ENCODE data around the gene GMDS.
A peak's percentile ranks its signal among the peaks of the same experiment; 100 is the strongest.

The GMDS gene

GRCh38 chr6:1995636-1996035 is 249.8 kb downstream of the GMDS start (continued):
- TF ChIP-seq RARB (CRISPR knock-in tag; IDR thresholded peaks at IDR 0.05) (no peak), CREB5 (CRISPR knock-in tag; IDR thresholded peaks at IDR 0.05; ENCODE audit: low read depth) (no peak), ZNF8 (CRISPR knock-in tag; IDR thresholded peaks at IDR 0.05) (no peak), OSR1 (CRISPR knock-in tag; IDR thresholded peaks at IDR 0.05) (no peak)

DNA sequence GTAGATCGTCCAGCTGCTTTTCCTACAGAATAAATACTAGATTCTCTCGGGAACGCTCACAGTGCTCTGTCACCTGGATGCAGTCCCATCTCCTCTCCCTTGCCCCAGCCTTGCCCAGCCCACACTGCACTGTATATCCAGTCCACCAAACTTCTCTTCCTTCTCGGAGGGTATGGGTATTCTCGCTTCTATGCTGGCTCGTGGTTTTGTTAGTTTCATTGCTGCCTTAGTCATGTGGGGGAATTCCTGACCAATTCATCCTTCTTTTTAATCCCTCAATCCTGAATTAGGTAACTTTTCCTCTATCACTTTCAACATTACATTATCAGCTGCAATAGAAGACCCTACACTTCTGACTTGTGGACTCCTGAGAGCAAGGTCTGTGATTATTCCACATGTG is 252.4 kb downstream of the GMDS start:
- TF ChIP-seq OSR1 (CRISPR knock-in tag; IDR thresholded peaks at IDR 0.05) (no peak), TSHZ2 (CRISPR knock-in tag; IDR thresholded peaks at IDR 0.05) (no peak), ZFP30 (CRISPR knock-in tag; IDR thresholded peaks at IDR 0.05) (no peak), GLIS3 (CRISPR knock-in tag; IDR thresholded peaks at IDR 0.05) (no peak), ZNF70 (CRISPR knock-in tag; IDR thresholded peaks at IDR 0.05) (no peak), CREB5 (CRISPR knock-in tag; IDR thresholded peaks at IDR 0.05; ENCODE audit: low read depth) (no peak), SNAI2 (CRISPR knock-in tag; IDR thresholded peaks at IDR 0.05) (no peak), CSRNP3 (CRISPR knock-in tag; IDR thresholded peaks at IDR 0.05) (no peak), POU6F1 (CRISPR knock-in tag; IDR thresholded peaks at IDR 0.05; ENCODE audit: borderline replicate concordance, low read depth) (no peak), RARB (CRISPR knock-in tag; IDR thresholded peaks at IDR 0.05) (no peak), ZC3H10 (CRISPR knock-in tag; IDR thresholded peaks at IDR 0.05) (no peak), PPARA (CRISPR knock-in tag; IDR thresholded peaks at IDR 0.05; ENCODE audit: borderline replicate concordance) (no peak), ZFP3 (CRISPR knock-in tag; IDR thresholded peaks at IDR 0.05) (no peak), BACH2 (CRISPR knock-in tag; IDR thresholded peaks at IDR 0.05; ENCODE audit: borderline replicate concordance) (no peak), PATZ1 (CRISPR knock-in tag; IDR thresholded peaks at IDR 0.05; ENCODE audit: borderline replicate concordance) (no peak), ESRRG (CRISPR knock-in tag; IDR thresholded peaks at IDR 0.05) (no peak)
- ATAC-seq, result peak; percentile 30; the same call in 1 of the 3 replicates

GRCh38 chr6:1991332-1991878 is 254.0 kb downstream of the GMDS start:
- ATAC-seq, result no peak
- TF ChIP-seq CSDC2 (CRISPR knock-in tag; IDR thresholded peaks at IDR 0.05) (no peak), ZFP30 (CRISPR knock-in tag; IDR thresholded peaks at IDR 0.05) (no peak), CSRNP3 (CRISPR knock-in tag; IDR thresholded peaks at IDR 0.05) (no peak), TCF4 (CRISPR knock-in tag; IDR thresholded peaks at IDR 0.05; ENCODE audit: borderline replicate concordance) (no peak), ZFP3 (CRISPR knock-in tag; IDR thresholded peaks at IDR 0.05) (no peak), PATZ1 (CRISPR knock-in tag; IDR thresholded peaks at IDR 0.05; ENCODE audit: borderline replicate concordance) (no peak), POU6F1 (CRISPR knock-in tag; IDR thresholded peaks at IDR 0.05; ENCODE audit: borderline replicate concordance, low read depth) (no peak), TOX (CRISPR knock-in tag; IDR thresholded peaks at IDR 0.05; ENCODE audit: borderline replicate concordance) (no peak), RARB (CRISPR knock-in tag; IDR thresholded peaks at IDR 0.05) (no peak), ZNF565 (CRISPR knock-in tag; conservative IDR thresholded peaks at IDR 0.05; ENCODE audit: low read depth) (no peak), ZC3H10 (CRISPR knock-in tag; IDR thresholded peaks at IDR 0.05) (no peak), ESRRG (CRISPR knock-in tag; IDR thresholded peaks at IDR 0.05) (no peak), GLIS3 (CRISPR knock-in tag; IDR thresholded peaks at IDR 0.05) (no peak)

Data from SK-N-SH treated with all-trans-retinoic acid at 6 μM for 48 hours (cell line).